Smooth muscle cell (in vitro differentiated cells): ENCODE data around the gene RPL22. TPM values are rescaled to one million over a fixed set of nuclear protein-coding genes. Genes with fewer than 3 reads are reported as not detected.
"Not testable (repeated sequence)": the region's sequence is repeated elsewhere in the genome, so short reads cannot be mapped to it uniquely, and the experiment has no call there.

Experiments
- DNase-seq: peaks from one replicate; lab custom pipeline; 2025; ENCODE audit not compliant: unreplicated experiment; lab: John Stamatoyannopoulos, UW
- H2AFZ ChIP-seq: fragments of 200-600 bp; sonication (generic); 2 replicates; pipeline ENCODE4 v1.6.0; 2016; ENCODE audit warnings: antibody characterized with exemption, low read depth, mild to moderate bottlenecking
- H3F3A ChIP-seq: fragments of 200-600 bp; sonication (generic); 2 replicates; pipeline ENCODE4 v1.6.0; 2017; ENCODE audit warnings: antibody characterized with exemption, low read depth
- H3K27ac ChIP-seq: fragments of 200-600 bp; sonication (generic); 2 replicates; pipeline ENCODE4 v1.5.1; 2016; ENCODE audit warnings: low read depth, mild to moderate bottlenecking
- H3K27me3 ChIP-seq: fragments of 200-600 bp; sonication (generic); 2 replicates; pipeline ENCODE4 v1.6.1; 2016; ENCODE audit warnings: low read depth, mild to moderate bottlenecking
- H3K36me3 ChIP-seq: fragments of 200-600 bp; sonication (generic); 2 replicates; pipeline ENCODE4 v1.5.1; 2016; ENCODE audit warnings: low read depth
- H3K4me1 ChIP-seq: fragments of 200-600 bp; sonication (generic); 2 replicates; pipeline ENCODE4 v1.5.1; 2016; ENCODE audit warnings: low read depth
- H3K4me2 ChIP-seq: fragments of 200-600 bp; sonication (generic); 2 replicates; pipeline ENCODE4 v1.6.0; 2016; ENCODE audit warnings: mild to moderate bottlenecking
- H3K4me3 ChIP-seq: fragments of 200-600 bp; sonication (generic); 2 replicates; pipeline ENCODE4 v1.5.1; 2016; ENCODE audit warnings: mild to moderate bottlenecking
- H3K79me2 ChIP-seq: fragments of 200-600 bp; sonication (generic); 2 replicates; pipeline ENCODE4 v1.6.0; 2016; ENCODE audit warnings: low read depth, mild to moderate bottlenecking
- H3K9ac ChIP-seq: fragments of 200-600 bp; sonication (generic); 2 replicates; pipeline ENCODE4 v1.6.0; 2016; ENCODE audit warnings: low read depth
- H3K9me3 ChIP-seq: fragments of 200-600 bp; sonication (generic); replicated peaks from 2 replicates; pipeline ENCODE4 v1.5.1; 2016; ENCODE audit warnings: low read depth
- H4K20me1 ChIP-seq: fragments of 200-600 bp; sonication (generic); 2 replicates; pipeline ENCODE4 v1.6.0; 2016; ENCODE audit warnings: low read depth
- WGBS: methylation state at CpG from one replicate; pipeline ENCODE4 v1.1.7; 2016; ENCODE audit warnings: low lambda C conversion rate; 5-methylcytosine and 5-hydroxymethylcytosine counted together
- polyA plus RNA-seq: library from polyadenylated mRNA; unstranded; fragments of >200 nt; fragmentation: Nextera tagmentation; extraction: Ambion mirVana; gene quantifications from 2 replicates; pipeline ENCODE4 v1.2.1, GENCODE V29; 2016
- total RNA-seq: library from RNA; depleted of rRNA; stranded (reverse); fragments of >200 nt; gene quantifications from 2 replicates; pipeline ENCODE4 v1.2.3, GENCODE V29; 2014
- TF ChIP-seq, protein P1 (sequence below): fragments of 200-600 bp; sonication (generic); IDR thresholded peaks from 2 replicates; pipeline ENCODE4 v1.5.1; 2017; ENCODE audit warnings: borderline replicate concordance, mild to moderate bottlenecking, antibody characterized with exemption; ENCODE audit not compliant: insufficient read depth, poor library complexity, severe bottlenecking

Gene RPL22
- total and polyA plus RNA-seq, 2 experiments from 2014 or later = 108 TPM

DNA sequence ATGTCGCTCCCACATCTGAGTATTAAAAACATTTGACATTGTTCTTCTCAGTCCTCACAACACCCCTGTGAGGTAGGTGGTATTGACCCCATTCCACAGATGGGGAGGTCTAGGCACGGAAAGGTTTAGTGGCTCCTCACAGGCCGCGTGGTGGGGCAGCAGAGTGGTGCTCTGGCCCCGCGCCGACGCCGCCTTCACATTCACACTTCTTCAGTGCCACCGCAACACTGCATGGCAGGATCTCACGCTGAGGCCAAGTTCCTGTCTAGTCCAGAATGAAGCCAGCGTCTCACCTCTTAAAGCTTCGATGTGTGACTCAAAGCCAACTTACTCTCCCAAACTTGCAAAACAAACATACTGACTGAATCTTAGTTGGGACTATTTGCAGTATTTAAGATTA is 24.2 kb upstream of the RPL22 start:
- Histone ChIP-seq H3K27ac (no peak overlapping the region), H3F3A (no peaks in the 10 kb centered on the region), H3K9ac (no peak overlapping the region), H4K20me1 (peaks cover 12% of the 10 kb centered on the region), H3K36me3 (no peaks in the 10 kb centered on the region), H3K4me3 (no peak overlapping the region), H2AFZ (no peak overlapping the region), H3K9me3 (no peaks in the 10 kb centered on the region), H3K4me1 (no peaks in the 10 kb centered on the region), H3K79me2 (no peaks in the 10 kb centered on the region), H3K4me2 (no peak overlapping the region), H3K27me3 (no peaks in the 10 kb centered on the region)
- WGBS = 97% methylated on average over 13 of the region's 13 CpGs
- no peak for DNase-seq
- TF ChIP-seq, protein P1, sequence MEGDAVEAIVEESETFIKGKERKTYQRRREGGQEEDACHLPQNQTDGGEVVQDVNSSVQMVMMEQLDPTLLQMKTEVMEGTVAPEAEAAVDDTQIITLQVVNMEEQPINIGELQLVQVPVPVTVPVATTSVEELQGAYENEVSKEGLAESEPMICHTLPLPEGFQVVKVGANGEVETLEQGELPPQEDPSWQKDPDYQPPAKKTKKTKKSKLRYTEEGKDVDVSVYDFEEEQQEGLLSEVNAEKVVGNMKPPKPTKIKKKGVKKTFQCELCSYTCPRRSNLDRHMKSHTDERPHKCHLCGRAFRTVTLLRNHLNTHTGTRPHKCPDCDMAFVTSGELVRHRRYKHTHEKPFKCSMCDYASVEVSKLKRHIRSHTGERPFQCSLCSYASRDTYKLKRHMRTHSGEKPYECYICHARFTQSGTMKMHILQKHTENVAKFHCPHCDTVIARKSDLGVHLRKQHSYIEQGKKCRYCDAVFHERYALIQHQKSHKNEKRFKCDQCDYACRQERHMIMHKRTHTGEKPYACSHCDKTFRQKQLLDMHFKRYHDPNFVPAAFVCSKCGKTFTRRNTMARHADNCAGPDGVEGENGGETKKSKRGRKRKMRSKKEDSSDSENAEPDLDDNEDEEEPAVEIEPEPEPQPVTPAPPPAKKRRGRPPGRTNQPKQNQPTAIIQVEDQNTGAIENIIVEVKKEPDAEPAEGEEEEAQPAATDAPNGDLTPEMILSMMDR = no peak

DNA sequence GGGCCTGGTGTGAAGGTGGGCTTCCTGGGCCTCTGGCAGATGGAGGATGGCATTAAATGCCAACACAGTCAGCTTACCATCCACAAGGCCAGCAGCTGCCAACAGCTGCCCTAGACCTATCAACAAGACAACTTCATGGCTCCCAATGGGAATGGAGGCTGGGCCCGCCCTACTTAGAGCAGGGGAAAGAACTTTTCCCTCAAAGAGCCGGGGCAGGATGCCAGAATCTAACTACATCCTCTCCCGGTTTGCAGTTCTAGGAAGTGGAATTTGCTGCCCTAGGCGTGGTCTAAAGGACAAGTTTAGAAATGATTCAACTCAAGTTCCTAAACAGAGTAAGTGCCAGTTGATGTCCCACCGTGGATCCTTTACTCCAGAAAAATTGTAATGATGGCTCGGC is 23.2 kb upstream of the RPL22 start:
- Histone ChIP-seq H3K4me2 (no peak overlapping the region), H2AFZ (no peak overlapping the region), H3F3A (no peaks in the 10 kb centered on the region), H3K4me3 (no peak overlapping the region), H4K20me1 (peaks cover 12% of the 10 kb centered on the region), H3K27me3 (no peaks in the 10 kb centered on the region), H3K79me2 (no peaks in the 10 kb centered on the region), H3K9ac (no peak overlapping the region), H3K36me3 (no peaks in the 10 kb centered on the region), H3K27ac (no peak overlapping the region), H3K4me1 (no peaks in the 10 kb centered on the region), H3K9me3 (no peaks in the 10 kb centered on the region)
- TF ChIP-seq, protein P1 = no peak
- no peak for DNase-seq
- over 99% methylated on average over 6 of the region's 6 CpGs for WGBS

DNA sequence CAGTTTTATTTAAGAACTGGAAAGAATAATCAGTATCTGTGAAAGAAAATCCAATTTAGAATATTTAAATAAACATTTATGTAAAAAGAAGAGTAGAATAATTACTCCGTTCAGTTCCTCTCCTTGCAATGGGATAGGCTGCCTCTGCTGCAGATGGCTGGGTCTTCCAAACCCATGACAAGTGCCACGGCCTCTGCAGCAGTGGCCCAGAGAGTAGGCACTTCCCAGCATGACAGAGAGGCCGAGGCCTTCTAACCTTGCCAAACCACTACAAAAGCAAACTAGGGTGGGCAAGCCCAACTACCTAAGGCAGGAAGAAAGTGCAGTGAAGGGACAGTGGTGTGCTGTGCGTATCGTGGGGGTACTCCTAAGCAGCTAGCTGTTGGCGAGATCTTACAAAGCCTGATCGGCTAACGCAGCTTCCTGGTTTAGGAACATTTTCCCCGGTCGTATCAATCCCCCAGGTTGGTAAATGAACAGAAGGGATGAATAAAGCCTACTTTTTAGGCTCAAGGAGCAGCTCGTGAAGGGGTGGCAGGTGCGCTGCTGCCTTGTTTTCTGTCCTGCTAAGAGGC is 21.9 kb upstream of the RPL22 start:
- no peaks in the 10 kb centered on the region for H3K4me1 ChIP-seq
- no peaks in the 10 kb centered on the region for H3K36me3 ChIP-seq
- H3K27me3 ChIP-seq = no peaks in the 10 kb centered on the region
- peak overlapping the region; percentile 62 for H3K27ac ChIP-seq
- H3K4me2 ChIP-seq = no peak overlapping the region
- peaks cover 12% of the 10 kb centered on the region for H4K20me1 ChIP-seq
- no peak for DNase-seq
- no peaks in the 10 kb centered on the region for H3K79me2 ChIP-seq
- H3K9ac ChIP-seq = no peak overlapping the region
- no peaks in the 10 kb centered on the region for H3K9me3 ChIP-seq
- no peak overlapping the region for H2AFZ ChIP-seq
- H3F3A ChIP-seq = no peaks in the 10 kb centered on the region
- H3K4me3 ChIP-seq = no peak overlapping the region
- WGBS = 97% methylated on average over 12 of the region's 12 CpGs
- TF ChIP-seq, protein P1 = no peak

DNA sequence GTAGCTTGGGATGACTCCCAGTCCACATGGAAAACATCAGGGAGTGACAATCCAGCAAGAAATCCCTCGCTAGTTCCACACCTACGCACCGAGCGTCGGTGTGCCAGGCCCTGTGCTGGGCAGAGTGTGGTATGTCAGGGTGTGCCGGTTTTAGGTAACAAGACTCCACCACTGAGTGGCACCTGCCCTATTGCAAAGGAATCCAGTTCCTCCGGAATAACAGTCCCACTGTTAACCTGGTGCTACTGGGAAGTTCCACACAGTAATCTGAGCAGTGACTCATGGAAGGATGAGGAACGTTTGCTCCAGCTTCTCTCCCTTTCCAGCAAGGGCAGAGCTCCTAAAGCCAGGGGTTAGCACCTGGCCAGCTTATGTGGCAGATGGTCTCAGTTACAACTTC is 20.8 kb upstream of the RPL22 start:
- Histone ChIP-seq H3K36me3 (no peaks in the 10 kb centered on the region), H3K79me2 (no peaks in the 10 kb centered on the region), H3K9me3 (no peaks in the 10 kb centered on the region), H4K20me1 (peaks cover 3% of the 10 kb centered on the region), H2AFZ (no peak overlapping the region), H3K4me2 (no peak overlapping the region), H3K27ac (peak overlapping the region; percentile 62), H3F3A (no peaks in the 10 kb centered on the region), H3K4me3 (no peak overlapping the region), H3K27me3 (no peaks in the 10 kb centered on the region), H3K9ac (no peak overlapping the region), H3K4me1 (no peaks in the 10 kb centered on the region)
- WGBS = 57% methylated on average over 8 of the region's 8 CpGs
- no peak for DNase-seq
- TF ChIP-seq, protein P1 = no peak

DNA sequence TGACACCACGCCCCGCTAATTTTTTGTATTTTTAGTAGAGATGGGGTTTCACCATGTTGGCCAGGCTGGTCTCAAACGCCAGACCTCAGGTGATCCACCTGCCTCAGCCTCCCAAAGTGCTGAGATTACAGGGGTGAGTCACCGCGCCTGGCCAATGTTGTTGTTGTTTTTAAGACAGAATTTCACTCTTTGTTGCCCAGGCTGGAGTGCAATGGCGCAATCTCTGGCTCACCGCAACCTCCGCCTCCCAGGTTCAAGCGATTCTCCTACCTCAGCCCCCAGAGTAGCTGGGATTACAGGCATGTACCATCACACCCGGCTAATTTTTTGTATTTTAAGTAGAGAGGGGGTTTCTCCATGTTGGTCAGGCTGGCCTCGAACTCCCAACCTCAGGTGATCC is 20.2 kb upstream of the RPL22 start:
- DNase-seq, H2AFZ ChIP-seq, H3K27me3 ChIP-seq, H3K4me1 ChIP-seq, H3K4me2 ChIP-seq, H3K4me3 ChIP-seq, H3F3A ChIP-seq, H3K27ac ChIP-seq, H3K36me3 ChIP-seq, H4K20me1 ChIP-seq, H3K9ac ChIP-seq, H3K79me2 ChIP-seq, H3K9me3 ChIP-seq: not testable (repeated sequence)
- WGBS = 86% methylated on average over 11 of the region's 11 CpGs
